ENCODE results near the gene OR1J1.

The OR1J1 gene

GRCh38 chr9:122477826-122478225 is at the start of gene OR1J1:
Gene OR1J1 (minus strand): TSS chr9:122477926. CDS start chr9:122477926, 0 bp downstream.
- no peak for DNase-seq

DNA sequence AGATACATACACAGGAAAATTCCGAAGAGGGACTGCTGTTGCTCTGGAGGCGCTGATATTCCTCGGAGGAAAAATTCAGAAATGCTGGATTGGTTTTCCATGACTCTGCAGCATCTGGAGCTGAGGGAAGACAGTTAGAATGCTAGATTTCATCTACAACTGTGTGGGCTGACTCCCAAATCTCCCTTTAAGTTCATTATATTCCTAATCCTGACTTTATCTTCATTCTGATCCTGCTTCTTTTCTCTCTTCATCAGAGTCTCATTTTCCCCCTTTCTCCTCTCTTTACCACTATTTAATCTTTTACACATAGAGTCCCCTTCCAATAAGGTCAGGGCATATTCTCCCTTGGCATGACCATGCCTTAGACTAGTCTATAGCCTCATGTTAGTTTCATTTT is 49.5 kb upstream of the OR1J1 start, which contains the start of gene OR1N1:
Gene OR1N1, minus strand, starts transcription at position 101 of the 400 bp plus-strand sequence. Its CDS starts 0 bp downstream, at position 101.
- no peak for DNase-seq

DNA sequence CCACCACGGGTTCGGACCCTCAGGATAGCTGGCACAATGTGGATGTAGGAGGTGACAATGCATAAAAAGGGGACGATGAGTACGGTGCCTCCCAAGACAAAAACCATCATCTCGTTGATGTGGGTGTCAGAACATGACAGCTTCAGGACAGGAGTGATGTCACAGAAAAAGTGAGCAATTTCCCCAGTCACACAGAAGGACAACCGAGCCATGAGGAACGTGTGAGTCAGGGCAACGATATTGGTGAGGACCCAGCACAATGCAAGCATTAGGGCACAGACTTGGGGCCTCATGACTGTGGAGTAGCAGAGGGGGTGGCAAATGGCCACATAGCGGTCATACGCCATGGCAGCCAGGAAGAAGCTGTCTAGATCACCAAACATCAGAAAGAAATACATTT is 48.9 kb upstream of the OR1J1 start:
- no peak for DNase-seq

- DNase-seq: no peak
These were observed 41.6 kb upstream of the OR1J1 start for GRCh38 chr9:122519376-122519775.

GRCh38 chr9:122518841-122519240 is 41.1 kb upstream of the OR1J1 start, which contains the start of gene OR1J4:
Gene OR1J4 (plus strand): TSS chr9:122519141. CDS start chr9:122519141, 0 bp downstream.
- no peak for DNase-seq

- DNase-seq: no peak
These were observed 40.5 kb upstream of the OR1J1 start for GRCh38 chr9:122518226-122518625.

- no peak for DNase-seq
These were observed 32.8 kb upstream of the OR1J1 start, which contains the start of gene OR1J2 for GRCh38 chr9:122510502-122510901. Gene OR1J2 (plus strand): TSS chr9:122510802. CDS start chr9:122510802, 0 bp downstream.

DNA sequence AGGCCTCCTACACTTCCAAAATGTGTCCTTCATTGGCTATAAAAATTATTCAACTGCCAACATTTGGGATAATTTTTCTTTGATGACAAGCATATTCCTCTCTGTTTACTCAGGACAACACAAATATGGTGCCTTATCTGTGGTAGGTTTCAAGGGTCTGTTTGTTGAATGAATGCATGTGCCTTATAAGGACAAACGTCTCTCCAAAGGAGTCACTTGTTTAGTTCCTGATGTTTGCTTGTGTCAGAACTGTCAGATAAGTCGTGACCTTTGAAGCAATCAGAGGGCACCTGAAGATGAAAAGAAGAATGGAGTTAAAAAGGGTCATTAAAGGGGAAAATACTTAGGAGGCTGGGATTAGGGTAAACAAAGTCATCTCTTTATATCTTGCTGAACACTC is 29.2 kb upstream of the OR1J1 start:
- no peak for DNase-seq

DNA sequence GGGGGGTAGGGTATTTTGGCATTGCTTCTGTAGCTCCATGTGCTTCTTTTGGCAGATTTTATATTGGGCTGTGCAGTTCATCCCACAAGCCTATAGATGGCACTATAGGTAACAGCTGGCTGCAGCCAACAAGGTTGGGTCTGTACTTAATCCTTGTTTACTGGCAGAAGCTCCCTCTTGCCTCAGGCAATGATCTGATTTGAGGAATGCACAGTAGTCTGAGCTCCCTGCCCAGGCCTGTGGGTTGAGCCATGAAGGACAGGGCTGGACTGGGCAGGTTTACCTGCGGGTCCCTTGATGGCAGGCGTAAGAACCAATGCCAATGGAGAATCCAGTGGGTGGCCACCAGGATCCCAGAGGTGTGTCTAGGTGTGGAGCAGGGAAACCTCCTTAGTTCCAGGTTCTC is 21.2 kb upstream of the OR1J1 start:
- DNase-seq: no peak

DNA sequence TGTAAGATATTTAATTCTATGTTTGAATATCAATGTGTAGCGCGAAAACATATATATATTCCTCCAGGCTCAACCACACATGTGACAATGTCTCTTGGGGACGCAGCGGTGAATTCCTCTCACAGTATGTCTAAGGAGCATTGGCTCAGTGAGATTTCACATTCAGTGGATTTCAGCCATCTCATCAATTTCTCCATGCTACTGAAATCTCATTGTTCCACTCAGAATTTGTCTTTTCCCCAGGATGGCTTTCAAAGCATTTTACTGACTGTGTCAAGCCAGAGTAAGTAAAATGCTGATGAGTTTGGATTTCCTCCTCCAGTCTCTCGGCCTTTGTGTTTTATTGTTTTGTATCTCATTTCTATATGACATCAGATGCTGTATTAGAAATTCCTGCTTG is 1.3 kb upstream of the OR1J1 start:
- DNase-seq: no peak

GRCh38 chr9:122477346-122477745 is 380 bp downstream of the OR1J1 start:
- DNase-seq: no peak

GRCh38 chr9:122475717-122476116 is 2.0 kb downstream of the OR1J1 start:
- no peak for DNase-seq

GRCh38 chr9:122474561-122474960 is 3.2 kb downstream of the OR1J1 start:
- DNase-seq: no peak

GRCh38 chr9:122468735-122469134 is 9.0 kb downstream of the OR1J1 start:
- DNase-seq: no peak

GRCh38 chr9:122466456-122466855 is 11.3 kb downstream of the OR1J1 start:
- DNase-seq: no peak

- DNase-seq: peak; percentile 15 to 66
These were observed 12.8 kb downstream of the OR1J1 start for GRCh38 chr9:122464633-122465567.

DNA sequence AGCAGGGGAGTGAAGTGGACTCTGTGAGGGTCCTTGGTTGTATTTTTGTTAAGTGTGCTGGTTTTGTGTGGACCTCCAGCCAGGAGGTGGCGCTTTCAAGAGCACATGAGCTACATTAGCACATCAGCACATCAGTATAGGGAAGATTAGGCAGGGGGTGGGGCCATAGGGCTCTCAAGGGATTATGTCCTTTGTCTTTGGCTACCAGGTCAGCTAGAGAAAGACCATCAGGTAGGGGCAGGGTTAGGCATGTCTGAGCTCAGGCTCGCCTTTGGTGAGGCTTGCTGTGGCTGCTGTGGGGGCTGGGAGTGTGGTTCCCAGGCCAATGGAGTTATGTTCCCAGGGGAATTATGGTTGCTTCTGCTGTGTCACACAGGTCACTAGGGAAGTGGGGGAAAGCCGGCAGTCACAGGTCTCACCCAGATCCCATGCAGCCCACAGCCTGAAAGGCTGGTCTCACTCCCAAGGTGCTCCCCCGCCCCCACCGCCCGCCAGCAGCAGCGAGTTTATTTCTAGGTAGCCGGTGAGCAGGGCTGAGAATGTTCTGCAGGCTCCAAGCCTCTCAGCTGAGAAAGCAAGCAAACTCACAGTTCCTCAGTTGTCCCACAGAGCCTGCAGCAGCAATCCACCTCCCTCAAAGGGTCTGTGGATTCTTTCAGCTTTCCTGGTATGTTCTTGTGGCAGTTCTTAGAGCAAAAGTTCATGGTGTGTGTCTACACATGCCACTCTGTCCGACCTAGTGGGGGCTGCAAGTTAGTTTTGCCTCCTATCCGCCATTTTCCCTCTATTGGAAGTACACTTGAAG is 13.7 kb downstream of the OR1J1 start:
- peak; percentile 11 to 59 for DNase-seq

- DNase-seq: no peak
These were observed 19.9 kb downstream of the OR1J1 start for GRCh38 chr9:122457787-122458186.

GRCh38 chr9:122456123-122456522 is 21.6 kb downstream of the OR1J1 start:
- no peak for DNase-seq

GRCh38 chr9:122453677-122454135 is 24.0 kb downstream of the OR1J1 start:
- DNase-seq: no peak

GRCh38 chr9:122446819-122447484 is 30.8 kb downstream of the OR1J1 start:
- no peak for DNase-seq

DNA sequence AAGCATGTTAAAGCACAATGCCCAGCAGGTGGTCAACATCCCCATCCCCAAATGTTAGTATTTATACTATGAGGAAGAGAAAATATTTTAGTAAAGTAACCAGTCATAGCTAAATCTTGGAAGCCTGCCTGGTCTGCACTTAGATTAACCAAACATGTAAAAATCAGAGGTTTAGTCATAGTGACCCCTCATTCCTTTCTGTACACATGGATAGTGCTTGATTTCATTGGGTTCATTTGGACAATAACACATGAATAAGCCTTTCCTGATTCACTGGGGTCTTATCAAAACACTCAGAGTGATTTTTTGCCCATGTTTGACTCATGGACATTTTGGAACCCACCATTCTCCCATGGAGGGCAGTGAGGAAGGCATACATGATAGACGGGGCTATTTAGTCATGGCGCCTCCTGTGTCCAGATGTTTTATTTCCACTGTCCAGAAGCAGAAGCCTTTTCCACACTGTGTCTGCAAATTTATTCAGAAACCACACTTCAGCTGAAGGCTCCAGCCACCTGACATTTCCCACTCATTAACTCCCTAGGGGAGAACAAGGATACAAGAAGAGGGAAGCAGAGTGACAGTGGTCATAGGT is 32.5 kb downstream of the OR1J1 start:
- no peak for DNase-seq
